PC-3 (cell line): ENCODE data around the gene IL17RD. TPM values are rescaled to one million over a fixed set of nuclear protein-coding genes. Genes with fewer than 3 reads are reported as not detected.

Source experiments
- ATAC-seq: fragments of 200-7000 bp; cut with Tn5 transposase; 2 replicates; pipeline ENCODE4 v1.9.1; 2020; ENCODE audit warnings: mild to moderate bottlenecking, moderate library complexity
- BruUV-seq: library from RNA; stranded (reverse); fragments of 400-500 nt; replicated peaks from 2 replicates; lab custom pipeline; 2021; lab: Mats Ljungman, UMichigan
- CTCF ChIA-PET: fragments of 300-600 bp; sonication (Branson Sonifier 250); formaldehyde crosslinking; loops from one replicate; lab custom pipeline; 2022; ENCODE audit warnings: antibody characterized with exemption; lab: Charles Lee
- POLR2A ChIA-PET: fragments of 300-600 bp; sonication (Branson Sonifier 250); formaldehyde crosslinking; loops from one replicate; lab custom pipeline; 2022; ENCODE audit warnings: antibody characterized with exemption; ENCODE audit not compliant: unreplicated experiment; lab: Charles Lee
- DNase-seq: peaks from one replicate; pipeline ENCODE4 v3.0.0-alpha.2; 2015
- H2AFZ ChIP-seq: fragments of 300-600 bp; sonication (generic); 2 replicates; pipeline ENCODE4 v1.6.0; 2016; ENCODE audit warnings: antibody characterized with exemption, low read length
- H3F3A ChIP-seq: fragments of 300-600 bp; sonication (generic); one replicate; pipeline ENCODE4 v1.6.0; 2017; ENCODE audit warnings: antibody characterized with exemption, low read length, control low read depth, mild to moderate bottlenecking; ENCODE audit not compliant: unreplicated experiment
- H3K27ac ChIP-seq: fragments of 300-600 bp; sonication (generic); 2 replicates; pipeline ENCODE4 v1.5.1; 2016; ENCODE audit warnings: mild to moderate bottlenecking, low read length
- H3K27me3 ChIP-seq: fragments of 300-600 bp; sonication (generic); 2 replicates; pipeline ENCODE4 v1.6.1; 2016; ENCODE audit warnings: low read length, mixed read lengths
- H3K36me3 ChIP-seq: fragments of 300-600 bp; sonication (generic); 2 replicates; pipeline ENCODE4 v1.6.1; 2016; ENCODE audit warnings: low read depth, mixed run types, low read length, mixed read lengths
- H3K4me1 ChIP-seq: fragments of 300-600 bp; sonication (generic); 2 replicates; pipeline ENCODE4 v1.5.1; 2016; ENCODE audit warnings: low read length; ENCODE audit not compliant: insufficient read depth
- H3K4me2 ChIP-seq: fragments of 300-600 bp; sonication (generic); 2 replicates; pipeline ENCODE4 v1.6.0; 2016; ENCODE audit warnings: low read length
- H3K4me3 ChIP-seq: fragments of 300-600 bp; sonication (generic); 2 replicates; pipeline ENCODE4 v1.5.1; 2016; ENCODE audit warnings: mild to moderate bottlenecking, low read length, mixed read lengths
- H3K79me2 ChIP-seq: fragments of 300-600 bp; sonication (generic); 2 replicates; pipeline ENCODE4 v1.6.1; 2017; ENCODE audit warnings: low read length, mixed read lengths
- H3K9ac ChIP-seq: fragments of 300-600 bp; sonication (generic); 2 replicates; pipeline ENCODE4 v1.6.0; 2016; ENCODE audit warnings: mild to moderate bottlenecking, low read length
- H3K9me2 ChIP-seq: fragments of 300-600 bp; sonication (generic); replicated peaks from 2 replicates; pipeline ENCODE4 v1.6.1; 2016; ENCODE audit warnings: mixed run types, low read length, mixed read lengths
- H3K9me3 ChIP-seq: fragments of 300-600 bp; sonication (generic); 2 replicates; pipeline ENCODE4 v1.6.1; 2016; ENCODE audit warnings: low read length, mixed read lengths
- H4K20me1 ChIP-seq: fragments of 300-600 bp; sonication (generic); 2 replicates; pipeline ENCODE4 v1.6.1; 2016; ENCODE audit warnings: low read length, mixed read lengths
- CTCF ChIP-seq: fragments of 300-600 bp; sonication (generic); conservative IDR thresholded peaks from 2 replicates; pipeline ENCODE4 v1.5.1; 2017; ENCODE audit warnings: antibody characterized with exemption, low read depth, mild to moderate bottlenecking, low read length
- EZH2 ChIP-seq: fragments of 300-600 bp; sonication (generic); IDR thresholded peaks from one replicate; pipeline ENCODE4 v1.6.1; 2017; ENCODE audit warnings: antibody characterized with exemption, mild to moderate bottlenecking, low read length; ENCODE audit not compliant: unreplicated experiment
- EZH2phosphoT487 ChIP-seq: fragments of 300-600 bp; sonication (generic); IDR thresholded peaks from 2 replicates; pipeline ENCODE4 v1.6.1; 2018; ENCODE audit warnings: mild to moderate bottlenecking, antibody characterized with exemption, low read length, borderline replicate concordance
- intact Hi-C: fragments of 100-400 bp; cut with micrococcal nuclease; formaldehyde crosslinking; loops from 2 replicates; pipeline ENCODE4 v1.9.0; 2023
- total RNA-seq: library from RNA; depleted of rRNA; stranded (reverse); fragments of >200 nt; gene quantifications from 2 replicates; pipeline ENCODE4 v1.2.3, GENCODE V29; 2014

Gene IL17RD
- total RNA-seq, 1 experiment from 2014 or later: 3.7 TPM

DNA sequence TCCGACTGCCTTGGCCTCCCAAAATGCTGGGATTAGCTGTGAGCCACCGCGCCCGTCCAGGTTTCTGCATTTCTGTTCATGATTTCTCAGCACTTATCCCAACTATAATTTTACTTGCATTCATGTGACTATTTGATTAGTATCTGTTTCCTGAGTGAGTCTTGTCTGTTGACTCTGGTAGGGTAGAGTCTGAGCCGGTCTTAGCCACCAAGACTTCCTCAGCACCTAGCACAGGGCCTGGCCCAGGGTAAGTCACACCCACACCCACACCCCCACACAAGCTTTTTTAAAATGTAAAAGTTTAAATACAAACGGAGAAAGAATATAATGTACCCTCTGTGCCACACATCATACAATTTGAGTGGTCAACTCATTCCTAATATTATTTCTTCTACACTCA, 107.8 kb downstream of the IL17RD start:
- BruUV-seq: no TSS peak
- Histone ChIP-seq H3K4me1 (peaks cover 41% of the 10 kb centered on the region), H3K9me2 (no peaks in the 10 kb centered on the region), H3K4me2 (peak overlapping the region; percentile 29; the same call in 1 of the 2 replicates), H3F3A (peaks cover 4% of the 10 kb centered on the region), H3K4me3 (no peak overlapping the region), H3K79me2 (no peaks in the 10 kb centered on the region), H3K36me3 (no peaks in the 10 kb centered on the region), H4K20me1 (no peaks in the 10 kb centered on the region), H2AFZ (no peak overlapping the region), H3K27me3 (no peaks in the 10 kb centered on the region), H3K27ac (peak overlapping the region; percentile 36), H3K9me3 (no peaks in the 10 kb centered on the region), H3K9ac (no peak overlapping the region)
- ATAC-seq: peak; percentile 44
- TF ChIP-seq EZH2phosphoT487: no peak
- TF ChIP-seq CTCF: no peak
- no peak for TF ChIP-seq EZH2
- peak; percentile 44 for DNase-seq
- intact Hi-C loops: loop anchor here (2.0 kb wide), 1 partner anchor 25 kb away; no protein-coding TSS in a partner anchor
- POLR2A ChIA-PET: no interaction called here
- CTCF ChIA-PET: no interaction called here

GRCh38 chr3:57053122-57053521, 112.0 kb downstream of the IL17RD start:
- CTCF ChIA-PET: no interaction called here
- no peaks in the 10 kb centered on the region for H4K20me1 ChIP-seq
- POLR2A ChIA-PET: no interaction called here
- H3K27me3 ChIP-seq: no peaks in the 10 kb centered on the region
- no peaks in the 10 kb centered on the region for H3K9me3 ChIP-seq
- no peak for ATAC-seq
- no TSS peak for BruUV-seq
- H3K27ac ChIP-seq: no peak overlapping the region
- no peak for DNase-seq
- H3K4me3 ChIP-seq: no peak overlapping the region
- no peak overlapping the region for H2AFZ ChIP-seq
- no peaks in the 10 kb centered on the region for H3K36me3 ChIP-seq
- no peak overlapping the region for H3K4me2 ChIP-seq
- no peaks in the 10 kb centered on the region for H3K79me2 ChIP-seq
- no peaks in the 10 kb centered on the region for H3F3A ChIP-seq
- H3K9ac ChIP-seq: no peak overlapping the region
- H3K9me2 ChIP-seq: no peaks in the 10 kb centered on the region
- TF ChIP-seq CTCF (no peak), EZH2phosphoT487 (no peak), EZH2 (no peak)
- intact Hi-C loops: no loop called here
- peaks cover 12% of the 10 kb centered on the region; the same call in 1 of the 2 replicates for H3K4me1 ChIP-seq

GRCh38 chr3:57052662-57053061, 112.5 kb downstream of the IL17RD start:
- ChIA-PET CTCF (no interaction called here), POLR2A (no interaction called here)
- Histone ChIP-seq H3K27me3 (no peaks in the 10 kb centered on the region), H2AFZ (no peak overlapping the region), H3K4me2 (no peak overlapping the region), H3K4me3 (no peak overlapping the region), H4K20me1 (no peaks in the 10 kb centered on the region), H3K4me1 (peaks cover 7% of the 10 kb centered on the region; the same call in 1 of the 2 replicates), H3F3A (no peaks in the 10 kb centered on the region), H3K36me3 (no peaks in the 10 kb centered on the region), H3K27ac (no peak overlapping the region), H3K9me2 (no peaks in the 10 kb centered on the region), H3K9ac (no peak overlapping the region), H3K79me2 (no peaks in the 10 kb centered on the region), H3K9me3 (no peaks in the 10 kb centered on the region)
- ATAC-seq: no peak
- TF ChIP-seq EZH2phosphoT487 (no peak), EZH2 (no peak), CTCF (no peak)
- BruUV-seq: no TSS peak
- intact Hi-C loops: no loop called here
- DNase-seq: no peak
